Activated CD4-positive, alpha-beta T cell treated with anti-CD3 and anti-CD28 coated beads for 1 hour (primary cell): ENCODE results near the gene ST3GAL4.

Experiments
- DNase-seq: peaks from one replicate; pipeline ENCODE4 v3.0.0-alpha.2; 2020

The ST3GAL4 gene

GRCh38 chr11:126456783-126457542, 101.5 kb downstream of the ST3GAL4 start:
- DNase-seq: no peak

GRCh38 chr11:126457817-126458216, 102.3 kb downstream of the ST3GAL4 start:
- DNase-seq: no peak

- DNase-seq: no peak
Observed at GRCh38 chr11:126459691-126460281, 104.3 kb downstream of the ST3GAL4 start.

GRCh38 chr11:126460417-126461095, 105.1 kb downstream of the ST3GAL4 start:
- DNase-seq: no peak

- DNase-seq: no peak
Observed at GRCh38 chr11:126461096-126461440, 105.6 kb downstream of the ST3GAL4 start.

GRCh38 chr11:126461996-126462395, 106.5 kb downstream of the ST3GAL4 start:
- DNase-seq: no peak

GRCh38 chr11:126462422-126462821, 106.9 kb downstream of the ST3GAL4 start:
- no peak for DNase-seq
